ENCODE measurements around the gene SEMA3A.

SEMA3A gene

GRCh38 chr7:84195295-84196060, 889 bp upstream of the SEMA3A start:
- FAIRE-seq, result no peak

GRCh38 chr7:84193747-84194146, 842 bp downstream of the SEMA3A start:
- no peak for FAIRE-seq

- no peak for FAIRE-seq
Observed at GRCh38 chr7:84191842-84192241, 2.7 kb downstream of the SEMA3A start.

GRCh38 chr7:84191261-84191660, 3.3 kb downstream of the SEMA3A start:
- no peak for FAIRE-seq

- FAIRE-seq, result no peak
Observed at GRCh38 chr7:84190016-84190705, 4.4 kb downstream of the SEMA3A start.

- peak; percentile 33 for FAIRE-seq
Observed at GRCh38 chr7:84188786-84189405, 5.7 kb downstream of the SEMA3A start.

- no peak for FAIRE-seq
Observed at GRCh38 chr7:84187813-84188510, 6.6 kb downstream of the SEMA3A start.

- FAIRE-seq, result no peak
Observed at GRCh38 chr7:84187087-84187805, 7.3 kb downstream of the SEMA3A start.

- no peak for FAIRE-seq
Observed at GRCh38 chr7:84183741-84184140, 10.8 kb downstream of the SEMA3A start.

- FAIRE-seq, result no peak
Observed at GRCh38 chr7:84182301-84182700, 12.3 kb downstream of the SEMA3A start.

- no peak for FAIRE-seq
Observed at GRCh38 chr7:84181628-84182027, 13.0 kb downstream of the SEMA3A start.

GRCh38 chr7:84177758-84178412, 16.7 kb downstream of the SEMA3A start:
- peak; percentile 33 for FAIRE-seq

GRCh38 chr7:84176716-84177115, 17.9 kb downstream of the SEMA3A start:
- FAIRE-seq, result no peak

GRCh38 chr7:84175461-84175860, 19.1 kb downstream of the SEMA3A start:
- FAIRE-seq, result no peak

- FAIRE-seq, result no peak
Observed at GRCh38 chr7:84170646-84171045, 23.9 kb downstream of the SEMA3A start.

- no peak for FAIRE-seq
Observed at GRCh38 chr7:84162584-84162983, 32.0 kb downstream of the SEMA3A start.

- FAIRE-seq, result no peak
Observed at GRCh38 chr7:84162125-84162524, 32.5 kb downstream of the SEMA3A start.

GRCh38 chr7:84161398-84161797, 33.2 kb downstream of the SEMA3A start:
- no peak for FAIRE-seq

- no peak for FAIRE-seq
Observed at GRCh38 chr7:84159435-84159834, 35.2 kb downstream of the SEMA3A start.

- no peak for FAIRE-seq
Observed at GRCh38 chr7:84157171-84157570, 37.4 kb downstream of the SEMA3A start.

- FAIRE-seq, result no peak
Observed at GRCh38 chr7:84154991-84155781, 39.4 kb downstream of the SEMA3A start.

Measured in endometrium (tissue), 2 donors.